ENCODE measurements around the gene TBL1X.

DNA sequence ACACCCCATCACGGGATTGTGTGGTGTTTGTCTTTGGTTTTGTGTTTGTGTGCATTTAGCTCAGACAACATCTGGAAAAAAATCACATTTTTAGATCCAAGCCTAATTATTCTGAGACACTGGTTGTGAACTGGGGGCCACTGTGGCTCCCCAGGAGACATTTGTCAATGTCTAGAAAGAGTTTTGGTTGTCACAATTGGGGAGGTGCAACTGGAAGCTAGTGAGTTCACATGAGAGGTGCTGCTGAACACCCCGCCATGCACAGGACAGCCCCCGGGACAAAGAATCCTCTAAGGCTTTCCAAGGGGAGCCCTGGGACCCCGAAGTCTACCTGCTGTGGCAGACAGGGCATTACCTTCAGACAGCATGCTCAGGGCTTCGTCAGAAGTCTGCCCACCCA, 274.3 kb downstream of the TBL1X start:
- TF ChIP-seq CTCF (IDR thresholded peaks at IDR 0.05) (no peak), POLR2A (IDR thresholded peaks at IDR 0.05) (no peak)
